T follicular helper cell (primary cell): ENCODE data around the gene PDAP1.
A peak's percentile ranks its signal among the peaks of the same experiment; 100 is the strongest.
"Not testable (repeated sequence)": the region's sequence is repeated elsewhere in the genome, so short reads cannot be mapped to it uniquely, and the experiment has no call there.

Source experiments
- DNase-seq: peaks from one replicate; pipeline ENCODE4 v3.0.0-alpha.2; 2020; ENCODE audit warnings: low read depth
- total RNA-seq, 2 experiments: gene quantifications; one replicate each; lab custom pipeline; 2026; lab: John Stamatoyannopoulos, UW

The PDAP1 gene, protein sequence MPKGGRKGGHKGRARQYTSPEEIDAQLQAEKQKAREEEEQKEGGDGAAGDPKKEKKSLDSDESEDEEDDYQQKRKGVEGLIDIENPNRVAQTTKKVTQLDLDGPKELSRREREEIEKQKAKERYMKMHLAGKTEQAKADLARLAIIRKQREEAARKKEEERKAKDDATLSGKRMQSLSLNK
- total RNA-seq = 89.8 to 207 reads per million in 2 experiments

DNA sequence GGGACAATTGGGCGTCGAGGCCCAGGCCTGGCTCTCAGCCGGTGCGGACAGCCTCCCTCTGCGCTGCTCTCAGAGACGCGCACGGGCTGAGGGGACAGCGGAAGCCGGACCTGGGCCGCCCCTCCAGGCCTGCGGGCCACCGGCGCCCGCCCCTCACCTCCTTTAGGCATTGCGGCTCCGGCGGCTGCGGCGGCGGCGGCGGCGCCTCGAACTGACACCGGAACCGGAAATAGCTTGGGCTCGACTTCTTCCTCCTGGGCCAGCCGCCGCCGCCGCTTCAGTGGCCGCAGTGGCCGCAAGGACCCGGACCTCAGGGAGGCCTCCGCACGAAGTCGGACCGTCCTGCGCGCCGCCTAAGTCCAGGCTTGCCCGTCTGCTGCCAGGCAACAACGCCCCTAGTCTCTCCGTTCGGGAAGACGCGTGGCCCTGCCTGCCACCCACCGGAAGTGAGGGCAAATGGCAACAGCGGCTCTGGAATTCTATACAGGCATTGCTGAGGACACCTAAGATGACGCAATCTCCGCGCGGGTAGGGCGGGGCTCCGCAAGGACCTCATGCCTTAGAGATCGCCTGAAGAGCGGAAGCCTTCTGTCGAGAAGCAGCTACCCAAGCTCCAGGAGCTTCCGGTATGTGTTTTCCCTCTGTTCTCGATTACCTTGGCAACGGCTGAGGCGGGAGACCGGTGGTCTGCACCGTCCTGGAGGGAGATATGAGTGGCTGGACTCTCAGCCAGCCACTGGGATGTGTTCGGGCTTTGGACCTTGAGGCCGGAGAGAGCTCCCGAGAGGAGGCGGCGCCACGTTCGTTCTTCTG, at the start of gene PDAP1, which contains the start of gene BUD31:
PDAP1 (minus strand) TSS at position 219 of the 813 bp plus-strand sequence; CDS start at position 170, 49 bp downstream.
BUD31 (plus strand) TSS at position 591 of the 813 bp plus-strand sequence. CDS start 2,124 bp downstream, outside the sequence.
- DNase-seq = peak; percentile 92

DNA sequence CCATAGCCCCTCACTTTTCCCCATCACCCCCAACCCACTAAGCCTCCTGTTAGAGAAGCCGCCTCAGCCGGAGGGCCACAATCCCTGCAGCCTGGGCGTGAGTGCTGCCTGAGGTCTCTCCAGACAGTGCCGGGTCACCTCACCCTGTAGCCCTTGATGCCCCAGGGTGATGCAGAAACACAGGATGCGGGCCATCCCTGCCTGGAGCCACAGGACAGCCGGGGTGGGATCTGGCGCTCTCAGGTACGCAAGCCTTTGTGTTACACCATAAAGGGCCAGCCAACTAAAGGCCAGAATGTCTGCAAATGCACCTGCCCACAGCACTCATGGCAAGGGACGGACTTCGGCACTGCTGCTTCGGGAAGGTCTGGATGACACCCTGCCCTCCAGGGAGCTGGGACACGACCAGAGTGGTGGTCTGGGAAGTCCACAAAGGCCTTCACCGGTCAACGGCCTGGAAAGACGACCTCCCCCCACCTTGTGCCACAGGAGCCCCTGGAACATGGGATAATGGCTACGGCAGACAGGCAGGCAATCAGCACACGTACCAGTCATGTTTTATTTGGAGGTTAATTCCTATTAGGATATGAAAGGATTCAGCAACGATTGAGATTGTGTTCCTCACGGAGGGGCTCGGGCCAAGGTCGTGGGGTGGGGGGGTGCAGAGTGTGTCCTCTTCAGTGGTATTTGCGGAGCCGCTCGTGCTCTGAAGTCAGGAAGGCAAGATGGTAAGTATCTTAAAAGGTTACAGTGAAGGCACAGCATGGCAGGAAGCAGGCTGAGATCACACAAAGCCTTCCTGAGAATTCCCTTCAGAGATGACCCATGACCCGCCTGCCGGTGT, 49.5 kb upstream of the PDAP1 start:
- DNase-seq = no peak

DNA sequence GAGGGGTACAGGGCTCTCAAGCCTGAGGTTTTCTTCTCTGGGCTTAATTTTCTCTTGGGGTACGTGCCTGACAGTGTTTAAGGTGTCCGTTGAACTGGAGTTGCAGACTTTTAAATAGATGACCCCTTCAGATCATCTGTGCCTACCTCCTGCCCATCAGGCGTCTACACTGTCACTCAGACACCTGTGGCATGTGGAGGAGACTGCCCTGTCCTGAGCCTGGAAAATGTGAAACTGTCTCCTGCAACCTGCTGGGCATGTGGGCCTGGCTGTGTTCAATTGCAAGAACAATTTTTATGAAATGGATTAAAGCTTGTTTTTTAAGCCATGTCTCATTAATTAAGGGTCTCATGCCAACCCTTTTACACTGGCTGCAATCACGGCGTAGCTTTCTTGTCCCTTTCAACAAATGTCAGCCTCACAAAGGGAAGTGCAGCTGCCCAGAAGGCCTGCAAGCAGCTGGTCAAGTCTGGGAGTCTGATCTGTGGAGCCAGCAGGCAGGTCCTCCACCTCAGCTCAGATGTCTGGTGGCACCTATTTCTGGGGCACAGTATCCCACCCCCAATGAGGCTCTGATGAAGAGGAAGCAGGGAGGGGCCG, 48.8 kb upstream of the PDAP1 start:
- no peak for DNase-seq

DNA sequence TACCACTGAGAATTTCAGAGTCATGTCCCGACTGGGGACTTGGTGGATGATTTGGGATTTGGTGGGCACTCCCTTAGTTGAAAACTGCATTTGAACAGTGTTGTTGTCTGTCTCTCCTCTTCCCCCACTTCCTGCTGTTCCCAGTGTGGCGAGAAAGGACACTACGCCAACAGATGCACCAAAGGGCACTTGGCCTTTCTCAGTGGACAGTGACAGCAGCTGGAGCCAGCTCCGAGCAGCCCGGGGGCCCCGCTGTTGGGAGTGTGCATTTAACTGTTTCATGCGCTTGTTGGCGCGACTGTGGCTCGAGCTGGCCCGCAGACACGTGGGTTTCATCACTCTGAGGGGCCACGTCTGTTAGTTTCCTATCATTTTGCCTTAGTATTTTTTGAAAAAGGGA, 47.9 kb upstream of the PDAP1 start:
- no peak for DNase-seq

DNA sequence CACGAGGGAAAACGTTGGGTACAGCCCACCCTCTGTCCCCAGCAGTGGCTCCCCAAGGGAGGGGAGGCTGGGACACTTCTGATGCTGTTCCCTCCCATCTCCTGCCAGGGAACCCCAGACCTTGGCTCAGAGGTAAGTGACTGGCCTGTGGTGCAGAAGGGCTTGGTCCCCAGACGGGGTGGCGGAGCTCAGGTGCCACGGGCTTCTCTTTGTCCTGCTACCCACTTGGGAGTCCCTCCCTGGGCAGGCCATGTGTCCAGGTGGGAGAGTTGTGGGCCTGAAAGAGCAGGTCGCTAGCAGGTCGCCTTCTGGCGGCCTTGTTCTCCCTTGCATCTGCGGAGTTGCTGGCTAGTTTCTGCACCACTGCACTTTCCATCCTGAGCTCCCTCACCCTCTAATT, 47.5 kb upstream of the PDAP1 start:
- no peak for DNase-seq

DNA sequence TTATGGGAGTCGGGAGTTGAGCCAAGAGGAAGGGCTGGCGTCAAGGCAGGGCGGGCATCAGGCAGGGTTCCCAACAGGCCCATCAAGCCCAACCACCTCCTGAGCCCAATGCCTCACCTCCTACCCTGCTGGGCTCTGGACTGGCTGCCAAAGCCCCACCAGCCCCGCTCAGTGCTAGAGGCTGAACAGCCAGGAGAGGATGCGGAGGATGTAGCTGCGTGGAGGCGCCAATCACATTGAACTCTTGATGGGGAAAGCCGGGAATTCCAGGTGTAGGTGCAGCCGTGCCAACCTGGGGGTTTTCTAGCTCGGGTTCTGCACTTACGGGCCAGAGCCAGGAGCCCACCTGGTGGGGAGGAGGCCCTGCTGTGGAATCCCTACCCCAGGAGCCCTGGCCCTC, 44.7 kb upstream of the PDAP1 start:
- no peak for DNase-seq

DNA sequence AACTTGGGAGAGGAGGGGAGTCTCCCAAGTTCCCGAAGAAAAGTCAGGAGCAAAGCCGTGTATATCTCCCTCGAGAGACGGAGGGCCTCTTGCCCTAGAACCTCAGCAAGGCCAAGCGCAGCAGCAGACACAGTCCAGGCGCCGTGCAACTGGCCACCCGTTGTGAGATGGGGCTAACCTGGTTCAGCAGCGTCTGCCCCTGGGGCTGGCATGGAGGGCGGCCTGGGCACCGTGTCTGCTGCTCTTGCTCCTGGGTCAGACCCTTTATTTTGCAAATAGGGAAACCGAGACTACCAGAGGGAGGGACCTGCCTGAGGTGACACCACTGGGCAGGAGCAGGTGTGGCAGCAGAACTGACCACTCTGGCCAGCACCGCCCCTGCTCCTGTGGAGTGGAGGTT, 44.1 kb upstream of the PDAP1 start:
- DNase-seq = no peak

DNA sequence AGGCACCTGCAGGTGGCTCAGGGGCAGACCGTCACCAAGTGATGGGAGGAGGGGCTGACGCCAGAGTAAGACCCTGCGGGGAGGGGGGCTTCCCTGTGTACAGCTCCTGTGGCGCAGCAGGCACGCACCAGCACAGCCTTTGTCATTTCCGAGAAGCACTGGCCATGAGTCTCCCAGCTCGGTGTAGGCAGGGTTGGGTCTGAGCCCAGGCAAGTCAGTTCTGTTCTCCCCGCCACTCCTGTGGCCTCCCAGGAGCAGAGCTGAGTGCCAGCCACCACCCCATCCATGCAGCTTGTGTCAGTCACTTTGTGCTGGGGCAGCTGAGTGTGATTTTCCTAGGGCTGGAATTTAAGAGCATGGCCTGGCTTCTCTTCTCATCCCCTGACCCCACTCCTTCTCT, 43.5 kb upstream of the PDAP1 start:
- DNase-seq = no peak

DNA sequence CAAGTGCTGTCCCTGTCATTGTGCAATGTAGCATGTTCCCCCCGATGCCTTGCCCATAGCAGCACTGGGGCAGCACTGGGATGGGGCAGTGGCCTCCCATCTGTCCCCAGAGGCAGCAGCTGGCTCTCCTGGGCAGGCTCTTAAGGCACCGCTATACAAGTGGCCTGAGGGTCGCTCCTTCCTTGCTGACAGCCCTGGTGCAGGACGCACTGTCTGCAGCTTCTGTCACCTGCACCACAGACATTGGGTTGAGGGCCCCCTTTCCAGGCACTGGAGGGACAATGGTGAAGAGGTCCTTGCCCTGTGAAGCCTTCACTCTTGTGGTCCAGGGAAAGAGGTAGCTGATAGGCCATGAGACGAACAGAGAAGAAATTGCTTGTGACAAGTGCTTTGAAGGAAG, 40.9 kb upstream of the PDAP1 start:
- no peak for DNase-seq

DNA sequence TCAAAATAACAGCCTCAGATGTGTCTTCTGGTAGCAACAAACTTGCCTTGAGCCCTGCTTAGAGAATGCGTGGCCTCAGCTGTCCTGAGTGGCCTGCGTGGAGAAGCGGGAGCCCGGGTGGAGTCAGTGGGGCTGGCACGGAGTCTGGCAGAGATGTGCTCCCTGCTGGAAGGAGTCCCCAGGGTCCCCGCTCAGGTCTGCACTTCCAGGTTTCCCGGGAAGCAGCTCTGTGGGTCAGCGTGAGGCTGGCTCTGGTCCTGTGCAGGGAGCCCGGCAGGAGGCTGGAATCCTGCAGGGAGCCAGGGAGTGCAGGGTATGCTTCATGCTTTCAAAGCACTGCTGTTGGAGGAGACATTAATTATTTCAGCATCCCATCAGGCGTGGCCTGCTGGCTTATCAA, 40.5 kb upstream of the PDAP1 start:
- no peak for DNase-seq

DNA sequence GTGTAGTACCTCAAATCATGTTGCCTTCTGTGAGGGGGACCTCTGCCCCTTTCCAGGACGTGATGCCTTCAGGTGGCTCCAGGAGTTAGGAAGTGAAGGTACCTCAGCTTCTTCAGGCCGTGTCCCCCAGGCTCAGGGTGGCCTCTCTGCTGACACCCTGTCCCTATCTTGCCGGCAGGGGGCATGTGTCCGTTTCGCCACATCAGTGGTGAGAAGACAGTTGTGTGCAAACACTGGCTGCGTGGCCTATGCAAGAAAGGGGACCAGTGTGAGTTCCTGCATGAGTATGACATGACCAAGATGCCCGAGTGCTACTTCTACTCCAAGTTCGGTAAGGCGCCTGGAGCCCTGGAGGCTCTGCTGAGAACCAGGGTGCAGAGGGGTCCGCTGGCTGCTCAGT, 39.5 kb upstream of the PDAP1 start:
- DNase-seq = no peak

DNA sequence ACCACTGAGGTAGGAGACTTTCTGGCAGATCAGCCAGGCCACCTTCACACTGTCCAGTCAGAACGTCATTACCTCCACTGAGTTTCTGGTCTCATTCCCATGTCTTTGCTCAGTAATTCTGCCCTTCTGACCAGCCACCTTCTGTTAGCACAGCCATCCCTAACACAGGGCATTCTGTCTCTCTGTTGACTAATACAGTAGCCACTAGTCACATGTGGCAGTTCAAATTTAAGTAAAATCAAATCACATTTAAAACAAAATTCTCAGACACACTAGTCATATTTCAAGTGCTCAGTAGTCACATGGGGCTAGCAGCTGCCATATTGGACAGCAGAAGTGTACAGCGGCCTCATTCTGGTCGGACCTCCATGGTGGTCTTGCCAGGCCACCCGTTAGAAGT, 37.7 kb upstream of the PDAP1 start:
- DNase-seq = no peak

DNA sequence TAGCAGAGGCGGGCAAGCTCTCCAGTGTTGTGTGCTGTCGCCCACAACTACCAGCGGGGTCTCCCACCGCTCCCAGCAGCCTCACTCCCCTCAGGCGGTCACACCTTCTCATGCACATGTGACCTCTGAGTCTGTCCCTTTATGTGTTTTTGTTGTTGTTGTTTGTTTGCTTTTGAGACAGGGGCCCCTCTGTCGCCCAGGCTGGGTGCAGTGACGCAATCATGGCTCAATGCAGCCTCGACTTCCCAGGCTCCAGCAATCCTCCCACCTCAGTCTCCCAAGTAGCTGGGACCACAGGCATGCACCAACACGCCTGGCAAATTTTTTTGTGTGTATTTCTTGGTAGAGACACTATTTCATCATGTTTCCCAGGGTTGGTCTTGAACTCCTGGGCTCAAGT, 31.8 kb upstream of the PDAP1 start:
- DNase-seq = no peak

DNA sequence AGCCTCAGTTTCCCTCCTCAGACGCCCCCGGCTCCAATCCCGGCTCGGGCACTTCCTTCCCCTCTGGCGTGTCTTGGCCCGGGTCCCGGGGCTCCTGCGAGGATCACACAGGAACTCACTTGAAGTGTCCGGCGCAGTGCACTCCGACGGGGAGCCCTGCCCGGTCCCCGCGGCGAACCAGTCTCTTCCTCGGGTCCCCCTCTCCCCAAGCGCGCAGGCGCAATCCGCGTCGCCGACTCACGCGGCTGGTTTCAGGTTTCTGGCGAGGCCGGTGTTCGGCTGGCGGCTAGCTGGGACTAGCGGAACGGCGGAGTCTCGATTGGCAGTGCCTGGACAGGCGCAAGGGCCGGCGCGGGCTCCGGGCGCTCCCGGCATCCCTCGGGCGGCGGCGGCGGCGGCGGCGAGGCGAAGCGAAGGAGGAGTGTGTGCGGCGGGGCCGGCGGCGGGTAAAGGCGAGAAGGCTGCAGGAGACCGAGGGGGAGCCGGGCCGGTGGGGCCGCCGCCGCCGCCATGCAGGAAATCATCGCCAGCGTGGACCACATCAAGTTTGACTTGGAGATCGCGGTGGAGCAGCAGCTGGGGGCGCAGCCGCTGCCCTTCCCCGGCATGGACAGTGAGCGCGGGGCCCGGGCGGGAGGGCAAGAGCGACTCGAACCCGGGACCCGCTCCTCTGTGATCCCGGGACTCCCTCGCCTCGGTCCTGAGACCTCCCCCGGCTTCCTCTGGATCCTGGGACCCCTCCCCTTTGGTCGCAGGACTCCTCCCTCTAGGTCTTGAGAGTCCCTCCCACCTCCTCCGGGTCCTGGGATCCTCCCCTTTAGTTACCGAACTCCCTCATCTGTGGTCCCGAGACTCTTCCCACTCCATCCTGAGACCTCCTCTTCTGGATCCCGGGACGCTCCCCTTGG, 30.4 kb upstream of the PDAP1 start, which contains the start of the genes CPSF4 and PTCD1:
CPSF4 (plus strand) TSS at position 371 of the 908 bp plus-strand sequence; CDS start at position 511, 140 bp downstream.
PTCD1 (minus strand) TSS at position 226 of the 908 bp plus-strand sequence. CDS start 3,556 bp downstream, outside the sequence.
- DNase-seq = peak; percentile 73

DNA sequence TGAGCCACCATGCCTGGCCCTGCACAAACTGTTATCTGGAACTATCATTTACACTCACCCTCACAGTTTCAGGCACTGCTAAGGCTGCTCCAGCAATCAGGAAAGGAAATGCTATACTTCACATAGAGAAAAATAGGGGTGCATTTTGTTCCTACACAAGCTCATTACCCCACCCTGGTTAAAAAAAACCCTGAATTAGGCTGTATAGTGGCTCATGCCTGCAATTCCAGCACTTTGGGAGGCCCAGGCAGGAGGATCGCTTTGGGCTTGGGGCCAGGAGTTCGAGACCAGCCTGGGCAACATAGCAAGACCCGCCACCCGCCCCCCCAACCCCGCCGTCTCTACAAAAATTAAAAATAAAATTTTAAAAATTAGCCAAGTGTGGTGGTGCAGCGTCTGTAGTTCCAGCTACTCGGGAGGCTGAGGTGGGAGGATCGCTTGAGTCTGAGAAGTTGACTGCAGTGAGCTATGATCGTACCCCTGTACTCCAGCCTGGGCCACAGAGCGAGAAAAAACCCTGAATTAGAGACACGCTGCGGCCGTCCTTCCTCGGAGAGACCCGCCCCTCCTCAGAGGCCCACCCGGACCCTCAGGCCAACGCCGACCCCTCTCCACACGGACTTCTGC, 29.7 kb upstream of the PDAP1 start:
- no peak for DNase-seq

DNA sequence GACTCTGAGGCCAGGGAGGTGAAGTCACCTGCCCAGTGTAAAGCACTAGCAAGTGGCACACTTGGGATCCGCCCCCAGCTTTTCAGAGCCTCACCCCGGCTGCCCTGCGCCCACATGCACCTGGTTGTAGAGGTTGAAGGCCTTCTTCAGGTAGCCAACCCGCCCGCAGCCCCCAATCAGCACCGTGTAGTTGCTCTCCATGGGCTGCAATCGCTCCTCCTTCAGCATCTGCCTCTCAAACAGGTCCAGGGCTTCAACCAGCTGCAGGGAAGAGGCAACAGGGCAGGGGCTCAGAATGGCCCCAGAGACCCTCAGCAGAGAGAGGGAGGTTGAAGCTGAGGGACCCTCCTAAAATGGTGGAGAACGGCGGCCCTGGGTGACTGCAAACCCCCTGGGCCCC, 24.8 kb upstream of the PDAP1 start:
- no peak for DNase-seq

DNA sequence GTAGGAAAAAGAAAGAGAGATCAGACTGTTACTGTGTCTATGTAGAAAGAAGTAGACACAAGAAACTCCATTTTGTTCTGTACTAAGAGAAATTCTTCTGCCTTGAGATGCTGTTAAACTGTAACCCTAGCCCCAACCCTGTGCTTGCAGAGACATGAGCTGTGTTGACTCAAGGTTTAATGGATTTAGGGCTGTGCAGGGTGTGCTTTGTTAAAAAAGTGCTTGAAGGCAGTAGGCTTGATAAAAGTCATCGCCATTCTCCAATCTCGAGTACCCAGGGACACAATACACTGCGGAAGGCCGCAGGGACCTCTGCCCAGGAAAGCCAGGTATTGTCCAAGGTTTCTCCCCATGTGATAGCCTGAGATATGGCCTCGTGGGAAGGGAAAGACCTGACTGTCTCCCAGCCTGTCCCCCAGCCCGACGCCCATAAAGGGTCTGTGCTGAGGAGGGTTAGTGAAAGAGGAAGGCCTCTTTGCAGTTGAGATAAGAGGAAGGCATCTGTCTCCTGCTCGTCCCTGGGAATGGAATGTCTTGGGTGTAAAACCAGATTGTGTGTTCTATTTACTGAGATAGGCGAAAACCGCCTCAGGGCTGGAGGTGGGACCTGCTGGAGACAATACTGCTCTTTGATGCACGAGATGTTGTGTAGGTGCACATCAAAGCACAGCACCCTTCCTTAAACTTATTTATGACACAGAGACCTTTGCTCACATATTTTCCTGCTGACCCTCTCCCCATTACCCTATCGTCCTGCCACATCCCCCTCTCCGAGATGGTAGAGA, 23.6 kb upstream of the PDAP1 start:
- not testable (repeated sequence) for DNase-seq

DNA sequence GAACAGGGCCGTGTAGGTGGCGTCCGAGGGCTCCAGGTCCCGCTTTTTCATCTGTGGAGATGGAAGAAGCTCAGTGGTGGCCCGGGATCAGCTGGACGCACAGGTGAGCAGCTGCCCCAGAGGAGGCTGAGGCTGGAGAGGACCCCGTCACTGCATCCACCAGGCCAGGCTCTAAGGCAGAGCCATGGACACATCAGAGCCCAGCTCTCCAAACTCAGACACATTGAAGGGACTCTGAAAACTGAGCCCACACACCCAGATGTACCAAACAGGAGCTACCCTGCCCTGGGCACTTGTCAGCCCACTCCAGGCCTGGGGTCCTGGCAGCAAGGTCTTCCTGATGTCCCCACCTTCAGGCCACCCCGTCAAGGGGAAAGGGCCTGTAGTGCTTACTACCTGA, 21.4 kb upstream of the PDAP1 start:
- no peak for DNase-seq

DNA sequence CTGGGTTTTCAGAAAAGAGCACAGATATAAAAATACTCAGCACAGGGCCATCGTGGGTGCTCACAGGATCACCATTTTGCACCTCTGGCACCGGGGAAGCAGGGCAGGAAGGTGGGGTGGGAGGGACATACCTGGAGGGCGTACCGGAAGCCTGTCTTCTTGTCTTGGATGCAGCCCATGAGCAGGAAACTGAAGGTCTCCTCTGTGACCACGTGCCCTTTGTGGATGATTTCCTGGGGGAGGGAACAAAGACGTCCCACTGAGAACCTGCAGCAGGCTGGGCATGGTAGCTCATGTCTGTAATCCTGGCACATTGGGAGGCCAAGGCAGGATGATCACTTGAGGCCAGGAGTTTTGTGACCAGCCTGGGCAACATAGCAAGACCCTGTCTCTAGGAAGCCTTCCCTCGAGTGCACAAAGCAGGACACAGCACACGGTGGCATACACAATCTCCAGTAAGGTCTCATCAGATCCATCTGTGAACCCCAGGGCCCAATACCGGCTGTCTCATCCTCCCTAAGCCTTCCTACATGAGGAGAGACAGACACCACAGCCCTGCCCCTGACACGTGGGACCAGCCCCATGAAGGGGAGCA, 20.7 kb upstream of the PDAP1 start:
- no peak for DNase-seq
